Measurements from ENCODE around the gene ZDHHC5.

Gene ZDHHC5

GRCh38 chr11:57652662-57653061, 15.3 kb upstream of the ZDHHC5 start:
- H3K27ac ChIP-seq, result peak overlapping the region in 9 of 11 experiments; percentile 4 to 54 (median 26); a peak in 9 of 22 replicates
- TF ChIP-seq Cebpa-rat (IDR thresholded peaks at IDR 0.05), result no peak
- H3K4me1 ChIP-seq, result peaks cover 32 to 54% (median 45%) of the 10 kb centered on the region in 10 experiments
- H3K27me3 ChIP-seq, result peaks cover 18 to 42% (median 38%) of the 10 kb centered on the region in 11 experiments
- no peaks in the 10 kb centered on the region for H3K36me3 ChIP-seq
- peak overlapping the region; percentile 6 to 61 (median 38); a peak in 17 of 22 replicates for H3K4me2 ChIP-seq
- peak overlapping the region in 4 of 11 experiments; percentile 5 to 48 (median 28); a peak in 5 of 22 replicates for H3K9ac ChIP-seq
- H4K20me1 ChIP-seq, result peaks cover 0 to 18% (median 16%) of the 10 kb centered on the region in 11 experiments; a peak in 16 of 22 replicates
- no peak overlapping the region for H3K4me3 ChIP-seq
- no peaks in the 10 kb centered on the region for H3K9me3 ChIP-seq (replicated peaks in 1 of 11)

GRCh38 chr11:57653163-57653562, 14.8 kb upstream of the ZDHHC5 start:
- no peak for TF ChIP-seq Cebpa-rat (IDR thresholded peaks at IDR 0.05)
- H3K9ac ChIP-seq, result peak overlapping the region in 4 of 11 experiments; percentile 5 to 48 (median 28); a peak in 5 of 22 replicates
- peak overlapping the region; percentile 6 to 61 (median 38); a peak in 15 of 22 replicates for H3K4me2 ChIP-seq

GRCh38 chr11:57656885-57657193, 11.1 kb upstream of the ZDHHC5 start:
- Histone ChIP-seq H3K9ac (peak overlapping the region; percentile 78 to 92 (median 83)), H3K36me3 (peaks cover 26 to 34% (median 30%) of the 10 kb centered on the region in 11 experiments), H3K9me3 (replicated peaks in 1 of 11) (no peaks in the 10 kb centered on the region), H3K4me2 (peak overlapping the region; percentile 64 to 87 (median 80)), H3K4me1 (peaks cover 22 to 53% (median 35%) of the 10 kb centered on the region in 10 experiments), H3K27me3 (peaks cover 0 to under 1% (median 0%) of the 10 kb centered on the region in 11 experiments; a peak in 1 of 22 replicates), H3K4me3 (peak overlapping the region; percentile 66 to 95 (median 76)), H4K20me1 (peaks cover 0 to 39% (median 18%) of the 10 kb centered on the region in 11 experiments; a peak in 12 of 22 replicates), H3K27ac (peak overlapping the region; percentile 66 to 83 (median 75))
- TF ChIP-seq Cebpa-rat (IDR thresholded peaks at IDR 0.05), result no peak

More at GRCh38 chr11:57653163-57653562, 14.8 kb upstream of the ZDHHC5 start:
- H3K9me3 ChIP-seq (replicated peaks in 1 of 11), result no peaks in the 10 kb centered on the region
- no peak overlapping the region for H3K4me3 ChIP-seq
- peaks cover 0 to 15% (median 11%) of the 10 kb centered on the region in 11 experiments; a peak in 16 of 22 replicates for H4K20me1 ChIP-seq
- H3K27ac ChIP-seq, result peak overlapping the region in 9 of 11 experiments; percentile 4 to 54 (median 26); a peak in 9 of 22 replicates
- no peaks in the 10 kb centered on the region for H3K36me3 ChIP-seq
- H3K27me3 ChIP-seq, result peaks cover 13 to 37% (median 33%) of the 10 kb centered on the region in 11 experiments
- H3K4me1 ChIP-seq, result peaks cover 29 to 49% (median 42%) of the 10 kb centered on the region in 10 experiments

- H3K4me1 ChIP-seq, result peaks cover 22 to 51% (median 34%) of the 10 kb centered on the region in 10 experiments
- TF ChIP-seq Cebpa-rat (IDR thresholded peaks at IDR 0.05), result no peak
These were observed 10.5 kb upstream of the ZDHHC5 start, which contains the start of gene CLP1 for GRCh38 chr11:57657194-57658022. Gene CLP1 (plus strand): TSS chr11:57657762. CDS start chr11:57659477, 1,715 bp downstream.

GRCh38 chr11:57658023-57658361, 9.9 kb upstream of the ZDHHC5 start:
- no peaks in the 10 kb centered on the region for H3K9me3 ChIP-seq (replicated peaks in 1 of 11)
- peaks cover 0 to 50% (median 18%) of the 10 kb centered on the region in 11 experiments; a peak in 12 of 22 replicates for H4K20me1 ChIP-seq
- H3K4me3 ChIP-seq, result peak overlapping the region; percentile 66 to 95 (median 76)
- H3K27me3 ChIP-seq, result no peaks in the 10 kb centered on the region
- peak overlapping the region; percentile 84 to 96 (median 93) for H3K4me2 ChIP-seq
- H3K36me3 ChIP-seq, result peaks cover 36 to 43% (median 39%) of the 10 kb centered on the region in 11 experiments
- TF ChIP-seq Cebpa-rat (IDR thresholded peaks at IDR 0.05), result no peak
- peaks cover 18 to 45% (median 29%) of the 10 kb centered on the region in 10 experiments for H3K4me1 ChIP-seq
- H3K9ac ChIP-seq, result peak overlapping the region; percentile 78 to 92 (median 84)
- H3K27ac ChIP-seq, result peak overlapping the region; percentile 66 to 83 (median 77); a peak in 21 of 22 replicates

More at GRCh38 chr11:57657194-57658022, 10.5 kb upstream of the ZDHHC5 start, which contains the start of gene CLP1:
- H3K4me2 ChIP-seq, result peak within 1 kb of the TSS; percentile 84 to 96 (median 93)
- H3K36me3 ChIP-seq, result peaks cover 31 to 38% (median 36%) of the 10 kb centered on the region in 11 experiments
- peak within 1 kb of the TSS; percentile 66 to 95 (median 76) for H3K4me3 ChIP-seq
- H3K27me3 ChIP-seq, result no peaks in the 10 kb centered on the region
- H4K20me1 ChIP-seq, result peaks cover 0 to 45% (median 18%) of the 10 kb centered on the region in 11 experiments; a peak in 12 of 22 replicates
- H3K27ac ChIP-seq, result peak within 1 kb of the TSS; percentile 66 to 83 (median 77)
- no peaks in the 10 kb centered on the region for H3K9me3 ChIP-seq (replicated peaks in 1 of 11)
- H3K9ac ChIP-seq, result peak within 1 kb of the TSS; percentile 78 to 92 (median 84)

- Histone ChIP-seq H3K4me2 (peak overlapping the region in 1 of 11 experiments; percentile 95; a peak in 1 of 22 replicates), H3K4me1 (peaks cover 15 to 35% (median 20%) of the 10 kb centered on the region in 10 experiments), H3K36me3 (peaks cover 36 to 45% (median 41%) of the 10 kb centered on the region in 11 experiments), H3K4me3 (no peak overlapping the region), H4K20me1 (peaks cover 0 to 52% (median 18%) of the 10 kb centered on the region in 11 experiments; a peak in 12 of 22 replicates), H3K27me3 (no peaks in the 10 kb centered on the region), H3K9me3 (replicated peaks in 1 of 11) (no peaks in the 10 kb centered on the region), H3K9ac (peak overlapping the region in 9 of 11 experiments; percentile 8 to 88 (median 22); a peak in 9 of 22 replicates), H3K27ac (no peak overlapping the region)
- TF ChIP-seq Cebpa-rat (IDR thresholded peaks at IDR 0.05), result no peak
These were observed 8.2 kb upstream of the ZDHHC5 start for GRCh38 chr11:57659669-57660068.

- H3K9me3 ChIP-seq (replicated peaks in 1 of 11), result no peaks in the 10 kb centered on the region
- no peak for TF ChIP-seq Cebpa-rat (IDR thresholded peaks at IDR 0.05)
- H3K4me3 ChIP-seq, result no peak overlapping the region
- peak overlapping the region in 6 of 11 experiments; percentile 3 to 50 (median 22); a peak in 5 of 22 replicates for H3K9ac ChIP-seq
- peaks cover 17 to 39% (median 25%) of the 10 kb centered on the region in 10 experiments for H3K4me1 ChIP-seq
- peaks cover 36 to 45% (median 41%) of the 10 kb centered on the region in 11 experiments for H3K36me3 ChIP-seq
- no peak overlapping the region for H3K4me2 ChIP-seq
- H4K20me1 ChIP-seq, result peaks cover 0 to 51% (median 18%) of the 10 kb centered on the region in 11 experiments; a peak in 12 of 22 replicates
- H3K27me3 ChIP-seq, result no peaks in the 10 kb centered on the region
- no peak overlapping the region for H3K27ac ChIP-seq
These were observed 5.0 kb upstream of the ZDHHC5 start for GRCh38 chr11:57662893-57663292.

- Histone ChIP-seq H3K9me3 (replicated peaks in 1 of 11) (no peaks in the 10 kb centered on the region), H3K27ac (no peak overlapping the region), H3K4me2 (no peak overlapping the region), H3K4me1 (peaks cover 10 to 29% (median 16%) of the 10 kb centered on the region in 10 experiments), H3K27me3 (no peaks in the 10 kb centered on the region), H4K20me1 (peaks cover 0 to 48% (median 17%) of the 10 kb centered on the region in 11 experiments; a peak in 15 of 22 replicates), H3K36me3 (peaks cover 35 to 44% (median 37%) of the 10 kb centered on the region in 11 experiments), H3K9ac (0 out of 22 replicates have a peak overlapping the region, but pooled peaks of 1 of the 11 experiments have one; percentile 5), H3K4me3 (no peak overlapping the region)
- no peak for TF ChIP-seq Cebpa-rat (IDR thresholded peaks at IDR 0.05)
These were observed 3.9 kb upstream of the ZDHHC5 start for GRCh38 chr11:57663975-57664374.

Measured in BLaER1 treated with 17β-estradiol and CSF1 and Interleukin-3, amounts not matched to agents 10 nM and 100 nM (cell line).